HG03378 (cell line): Measurements from ENCODE around the gene RALGAPA1.

Source experiments
- ATAC-seq: cut with Tn5 transposase; IDR thresholded peaks from one replicate; pipeline ENCODE4 v1.9.1; 2021; ENCODE audit warnings: mild to moderate bottlenecking, moderate library complexity; ENCODE audit not compliant: unreplicated experiment

The RALGAPA1 gene

GRCh38 chr14:35503646-35504045 is 305.4 kb downstream of the RALGAPA1 start:
- no peak for ATAC-seq

DNA sequence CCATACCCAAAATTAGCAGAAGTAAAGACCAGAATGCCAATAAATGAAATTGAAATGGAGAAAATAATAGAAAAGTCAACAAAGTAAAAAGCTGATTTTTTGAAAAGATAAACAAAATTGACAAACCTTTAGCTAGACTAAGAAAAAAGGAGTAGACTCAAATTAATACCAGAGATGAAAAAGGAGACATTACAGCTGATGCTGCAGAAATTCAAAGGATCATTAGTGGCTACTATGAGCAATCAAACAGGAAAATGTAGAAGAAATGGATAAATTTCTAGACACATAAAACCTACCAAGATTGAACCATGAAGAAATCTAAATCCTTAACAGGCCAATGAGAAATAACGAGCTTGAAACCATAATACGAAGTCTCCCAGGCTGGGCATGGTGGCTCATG is 309.9 kb downstream of the RALGAPA1 start:
- no peak for ATAC-seq

DNA sequence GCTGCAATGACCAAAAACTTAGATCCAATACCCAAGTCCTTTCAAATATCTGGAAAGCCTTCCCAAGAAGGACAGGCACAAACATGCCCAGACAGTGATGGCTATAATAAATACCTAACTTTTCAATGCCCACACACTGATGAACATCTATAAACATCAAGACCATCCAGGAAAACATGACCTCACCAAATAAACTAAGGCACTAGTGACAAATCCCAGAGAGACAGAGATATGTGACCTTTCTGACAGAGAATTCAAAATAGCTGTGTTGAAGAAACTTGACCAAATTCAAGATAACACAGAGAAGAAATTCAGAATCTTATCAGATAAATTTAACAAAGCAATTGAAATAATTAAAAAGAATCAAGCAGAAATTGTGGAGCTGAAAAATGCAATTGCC is 313.8 kb downstream of the RALGAPA1 start:
- no peak for ATAC-seq

- ATAC-seq = no peak
Observed at GRCh38 chr14:35492569-35493014, 316.5 kb downstream of the RALGAPA1 start.
